ENCODE results near the gene DNAAF3. TPM values are rescaled to one million over a fixed set of nuclear protein-coding genes. Genes with fewer than 3 reads are reported as not detected.
A peak's percentile ranks its signal among the peaks of the same experiment; 100 is the strongest.
"Not testable (repeated sequence)": the region's sequence is repeated elsewhere in the genome, so short reads cannot be mapped to it uniquely, and the experiment has no call there.

DNAAF3 gene
- total RNA-seq, 2 donors from 2014 or later: 0.79 to 2.6 TPM

GRCh38 chr19:55178781-55179599 is 12.6 kb upstream of the DNAAF3 start:
- intact Hi-C loops (cut with DNase I, micrococcal nuclease): no loop called here
- DNase-seq (peak; percentile 60 to 75), ATAC-seq (peak; percentile 53)

- DNase-seq (no peak), ATAC-seq (no peak)
- intact Hi-C loops (cut with DNase I, micrococcal nuclease): no loop called here
These were observed 9.7 kb upstream of the DNAAF3 start for GRCh38 chr19:55176076-55176475.

DNA sequence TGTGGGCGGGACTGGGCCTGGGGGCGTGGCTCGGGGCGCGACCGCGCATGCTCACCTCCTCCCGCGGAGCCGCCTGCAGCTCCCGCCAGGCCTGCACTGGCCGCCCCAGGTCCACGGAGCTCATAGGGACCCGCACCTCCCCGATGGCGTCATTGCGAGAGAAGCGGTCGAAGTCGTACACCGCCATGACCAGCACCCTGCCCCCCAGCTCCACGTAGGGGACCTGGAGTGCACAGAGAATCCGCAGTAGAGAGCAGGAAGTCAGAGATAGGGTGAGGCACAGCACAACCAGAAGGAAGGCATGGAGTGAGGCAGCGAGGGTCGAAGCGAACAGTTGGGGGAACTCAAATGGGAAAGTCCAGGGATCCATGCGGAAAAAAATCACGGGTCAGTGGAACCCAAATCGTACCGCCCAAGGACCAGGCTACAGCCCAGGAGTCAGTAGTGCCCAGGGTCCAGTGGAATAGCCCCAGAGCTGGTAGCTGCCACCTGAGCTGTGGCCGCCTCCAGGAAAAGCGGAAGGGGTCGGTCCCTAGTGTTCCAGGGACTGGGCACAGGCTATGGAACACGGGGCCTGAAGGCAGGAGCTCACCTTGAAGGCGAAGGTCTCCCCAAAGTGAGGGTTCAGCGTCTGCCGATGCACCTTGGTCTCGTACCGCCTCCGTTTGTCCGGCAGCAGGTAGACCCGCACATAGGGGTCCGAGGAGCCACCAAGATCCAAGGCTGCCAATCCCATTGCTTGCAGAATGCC is 8.9 kb upstream of the DNAAF3 start:
- DNase-seq (no peak), ATAC-seq (no peak)
- intact Hi-C loops (cut with DNase I, micrococcal nuclease): no loop called here

- no peak for ATAC-seq
- DNase-seq: no peak
- intact Hi-C loops (cut with DNase I, micrococcal nuclease): no loop called here
These were observed 8.2 kb upstream of the DNAAF3 start for GRCh38 chr19:55174425-55175116.

GRCh38 chr19:55173714-55174409 is 7.4 kb upstream of the DNAAF3 start:
- DNase-seq (peak in 1 of 2 donors; percentile 71), ATAC-seq (peak; percentile 73)
- intact Hi-C loops (cut with DNase I, micrococcal nuclease): no loop called here

DNA sequence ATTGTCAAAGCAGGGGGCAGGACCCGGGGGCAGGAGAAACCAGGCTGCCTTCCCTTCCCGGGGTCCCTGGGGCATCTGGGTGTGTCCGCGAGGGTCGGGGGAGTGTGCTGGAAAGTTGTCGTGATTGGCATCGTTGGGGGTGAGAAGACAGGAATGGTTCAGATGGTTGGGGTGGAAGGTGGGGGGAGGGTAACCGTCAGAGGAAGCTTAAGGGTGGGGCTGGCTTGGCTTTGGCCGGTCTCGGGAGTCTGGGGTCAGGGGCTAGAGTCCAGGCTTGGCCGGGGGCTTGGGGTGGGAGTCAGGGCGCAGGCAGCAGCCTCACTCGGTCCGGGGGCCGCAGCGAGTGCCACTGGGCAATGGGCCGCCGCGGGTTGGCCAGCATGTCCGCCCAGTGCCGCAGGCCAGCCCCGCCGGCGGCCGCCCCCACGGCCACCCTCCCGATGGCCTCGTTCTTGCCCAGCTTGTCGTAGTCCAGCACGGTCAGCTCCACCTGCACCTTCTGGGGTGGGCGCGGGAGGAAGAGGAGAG is 6.8 kb upstream of the DNAAF3 start:
- ATAC-seq (peak; percentile 3), DNase-seq (no peak)
- intact Hi-C loops (cut with DNase I, micrococcal nuclease): no loop called here

- ATAC-seq (no peak), DNase-seq (no peak)
- intact Hi-C loops (cut with DNase I, micrococcal nuclease): no loop called here
These were observed 6.3 kb upstream of the DNAAF3 start for GRCh38 chr19:55172741-55173140.

GRCh38 chr19:55172318-55172717 is 5.9 kb upstream of the DNAAF3 start:
- intact Hi-C loops (cut with DNase I, micrococcal nuclease); ATAC-seq: not testable (repeated sequence)

GRCh38 chr19:55171440-55171839 is 5.0 kb upstream of the DNAAF3 start:
- intact Hi-C loops (cut with DNase I, micrococcal nuclease): no loop called here
- ATAC-seq (no peak), DNase-seq (no peak)

More at GRCh38 chr19:55172318-55172717, 5.9 kb upstream of the DNAAF3 start:
- not testable (repeated sequence) for DNase-seq

GRCh38 chr19:55169136-55169535 is 2.7 kb upstream of the DNAAF3 start:
- DNase-seq (no peak), ATAC-seq (no peak)
- intact Hi-C loops (cut with DNase I, micrococcal nuclease): no loop called here

- peak; percentile 79 for ATAC-seq
- intact Hi-C loops (cut with DNase I, micrococcal nuclease): no loop called here
- peak; percentile 52 to 79 for DNase-seq
These were observed 372 bp downstream of the DNAAF3 start for GRCh38 chr19:55165952-55166529.

DNA sequence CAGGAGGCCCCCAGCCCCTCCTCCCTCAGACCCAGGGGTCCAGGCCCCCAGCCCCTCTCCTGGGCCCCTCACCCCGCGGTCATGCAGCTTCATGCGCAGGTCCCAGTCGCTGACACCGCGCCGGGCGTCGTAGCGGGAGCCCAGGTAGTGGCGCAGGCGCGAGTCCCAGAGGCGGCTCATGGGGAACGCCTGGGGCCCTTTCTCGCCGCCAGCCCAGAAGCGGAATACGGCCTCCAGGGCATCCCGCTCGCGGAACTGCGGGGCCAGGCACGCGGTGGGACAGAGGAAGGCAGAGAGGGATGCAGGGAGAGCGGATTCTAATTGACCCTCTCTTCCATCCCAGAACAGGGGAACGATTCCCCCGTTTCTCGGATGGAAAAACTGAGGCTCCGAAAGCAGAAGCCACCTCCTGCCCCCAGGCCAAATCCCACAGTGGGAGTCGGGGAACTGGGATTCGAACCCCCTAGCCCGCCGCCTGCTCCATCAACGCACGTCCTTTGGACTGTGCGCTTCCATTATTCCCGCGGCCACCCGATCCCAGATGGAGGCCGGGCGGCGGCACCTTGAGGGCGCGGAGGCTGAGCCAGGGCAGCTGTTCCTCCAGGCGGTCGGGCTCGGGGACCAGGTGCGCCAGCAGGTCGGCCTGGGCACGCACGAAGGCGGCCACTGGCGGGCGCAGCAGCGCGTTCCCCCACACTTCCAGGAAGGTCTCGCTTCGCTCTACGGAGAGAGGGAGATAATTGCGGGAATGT is 4.7 kb downstream of the DNAAF3 start:
- ATAC-seq (no peak), DNase-seq (no peak)
- intact Hi-C loops (cut with DNase I, micrococcal nuclease): no loop called here

DNA sequence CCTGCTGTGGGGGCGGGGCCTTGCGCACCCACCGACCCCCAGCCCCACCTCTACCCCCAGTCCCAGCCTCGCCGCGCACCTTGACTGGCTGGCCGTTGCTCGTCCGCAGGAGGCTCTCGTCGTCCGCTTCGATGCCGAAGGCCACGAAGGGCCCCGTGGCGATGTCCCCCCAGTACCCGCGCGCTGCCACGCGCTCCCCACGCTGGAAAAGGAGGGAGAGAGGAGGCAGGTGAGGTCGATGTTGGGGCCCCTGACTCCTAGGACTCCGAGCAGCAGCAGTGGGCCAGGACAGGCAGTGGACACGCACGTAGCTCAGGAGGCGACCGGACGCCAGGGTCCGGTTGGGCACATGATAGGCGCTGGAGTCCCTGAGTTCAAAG is 5.4 kb downstream of the DNAAF3 start:
- ATAC-seq (no peak), DNase-seq (no peak)
- intact Hi-C loops (cut with DNase I, micrococcal nuclease): no loop called here

GRCh38 chr19:55160128-55160985 is 6.1 kb downstream of the DNAAF3 start:
- peak; percentile 83 to 91 for DNase-seq

GRCh38 chr19:55158848-55159749 is 7.3 kb downstream of the DNAAF3 start:
- intact Hi-C loops (cut with DNase I, micrococcal nuclease): no loop called here
- DNase-seq: no peak
- ATAC-seq: no peak

More at GRCh38 chr19:55160128-55160985, 6.1 kb downstream of the DNAAF3 start:
- intact Hi-C loops (cut with DNase I, micrococcal nuclease): no loop called here
- peak; percentile 91 for ATAC-seq

GRCh38 chr19:55158423-55158822 is 8.0 kb downstream of the DNAAF3 start:
- no peak for DNase-seq
- no peak for ATAC-seq
- intact Hi-C loops (cut with DNase I, micrococcal nuclease): no loop called here
